ENCODE data around the gene MRC2. TPM values are rescaled to one million over a fixed set of nuclear protein-coding genes. Genes with fewer than 3 reads are reported as not detected.

MRC2 gene
- total RNA-seq, 1 experiment from 2014 or later = 10.7 TPM

- H3K9ac ChIP-seq (ENCODE audit: low read length) = no peak overlapping the region
- H3K27me3 ChIP-seq (ENCODE audit: insufficient read depth, low read length) = no peaks in the 10 kb centered on the region
- intact Hi-C loops (cut with micrococcal nuclease) = no loop called here
- no peaks in the 10 kb centered on the region for H3K9me3 ChIP-seq (ENCODE audit: control insufficient read depth in 1 of 2, insufficient read depth in 1 of 2, low read depth in 1 of 2, low read length in 2 of 2)
- no peak overlapping the region for H2AFZ ChIP-seq (ENCODE audit: low read depth, low read length, poor library complexity, severe bottlenecking)
- CTCF ChIA-PET = no interaction called here
- RAD21 ChIA-PET (ENCODE audit: low non-redundant PET in 1 of 2, low total read pairs in 2 of 2, uncharacterized antibody in 2 of 2, unreplicated experiment in 2 of 2) = no interaction called here
- no peak for TF ChIP-seq ZBTB33 (IDR thresholded peaks at IDR 0.05; ENCODE audit: extremely low read depth, insufficient replicate concordance, low read length)
- no peak for TF ChIP-seq CTCF (IDR thresholded peaks at IDR 0.05 in 2 of 3, conservative IDR thresholded peaks at IDR 0.05 in 1 of 3; ENCODE audit: borderline replicate concordance in 1 of 3, insufficient read depth in 1 of 3, low read depth in 2 of 3, low read length in 2 of 3)
- no peak for TF ChIP-seq ZNF274 (IDR thresholded peaks at IDR 0.05; ENCODE audit: low read depth, low read length)
- TF ChIP-seq MAX (IDR thresholded peaks at IDR 0.05) = no peak
- no peak for TF ChIP-seq ATF3 (IDR thresholded peaks at IDR 0.05)
- TF ChIP-seq TCF7L2 (IDR thresholded peaks at IDR 0.05; ENCODE audit: borderline replicate concordance, extremely low read depth, insufficient read depth, insufficient read length) = no peak
- no peak for TF ChIP-seq EZH2 (IDR thresholded peaks at IDR 0.05)
- no peak for TF ChIP-seq EGR1 (IDR thresholded peaks at IDR 0.05; ENCODE audit: low read depth)
- TF ChIP-seq ZFX (IDR thresholded peaks at IDR 0.05) = no peak
- no peak for TF ChIP-seq EZH2phosphoT487 (IDR thresholded peaks at IDR 0.05; ENCODE audit: borderline replicate concordance)
- TF ChIP-seq RAD21 (IDR thresholded peaks at IDR 0.05; ENCODE audit: low read depth) = no peak
- TF ChIP-seq SRF (IDR thresholded peaks at IDR 0.05; ENCODE audit: low read depth) = no peak
- TF ChIP-seq CBX3 (IDR thresholded peaks at IDR 0.05; ENCODE audit: low read depth) = no peak
- TF ChIP-seq SP1 (IDR thresholded peaks at IDR 0.05; ENCODE audit: low read depth) = no peak
- TF ChIP-seq CEBPB (IDR thresholded peaks at IDR 0.05; ENCODE audit: low read depth) = no peak
- no peak for TF ChIP-seq SIN3A (IDR thresholded peaks at IDR 0.05; ENCODE audit: low read depth)
- no peaks in the 10 kb centered on the region for H3K36me3 ChIP-seq (ENCODE audit: control insufficient read depth in 1 of 2, insufficient read depth in 2 of 2, low read length in 2 of 2)
- no peak for DNase-seq (ENCODE audit: low read depth, low spot score)
- H3K4me2 ChIP-seq (ENCODE audit: low read length) = 0 out of 2 replicates have a peak overlapping the region, but pooled peaks have one; percentile 5
- no TSS peak for BruUV-seq (replicated peaks)
- H3K9me2 ChIP-seq (ENCODE audit: insufficient read depth) = no peaks in the 10 kb centered on the region
- H3K27ac ChIP-seq (ENCODE audit: low read depth, low read length) = no peak overlapping the region
- peaks cover 11 to 39% of the 10 kb centered on the region in 2 experiments; a peak in 3 of 4 replicates for H3K4me1 ChIP-seq (ENCODE audit: control insufficient read depth in 1 of 2, insufficient read depth in 2 of 2, low read length in 2 of 2)
- H3K79me2 ChIP-seq (ENCODE audit: insufficient read depth, low read length) = no peaks in the 10 kb centered on the region
- H4K20me1 ChIP-seq (ENCODE audit: insufficient read depth) = no peaks in the 10 kb centered on the region
- POLR2A ChIA-PET = no interaction called here
- ATAC-seq = no peak
- H3K4me3 ChIP-seq (replicated peaks in 1 of 2; ENCODE audit: low read depth in 1 of 2, low read length in 2 of 2) = no peak overlapping the region
Measured at GRCh38 chr17:62630365-62631085, 3.1 kb downstream of the MRC2 start.
